ENCODE measurements around the gene CNBP. TPM values are rescaled to one million over a fixed set of nuclear protein-coding genes. Genes with fewer than 3 reads are reported as not detected.

Gene CNBP
- total RNA-seq, 4 donors from 2014 or later: 191 to 261 (median 231) TPM

DNA sequence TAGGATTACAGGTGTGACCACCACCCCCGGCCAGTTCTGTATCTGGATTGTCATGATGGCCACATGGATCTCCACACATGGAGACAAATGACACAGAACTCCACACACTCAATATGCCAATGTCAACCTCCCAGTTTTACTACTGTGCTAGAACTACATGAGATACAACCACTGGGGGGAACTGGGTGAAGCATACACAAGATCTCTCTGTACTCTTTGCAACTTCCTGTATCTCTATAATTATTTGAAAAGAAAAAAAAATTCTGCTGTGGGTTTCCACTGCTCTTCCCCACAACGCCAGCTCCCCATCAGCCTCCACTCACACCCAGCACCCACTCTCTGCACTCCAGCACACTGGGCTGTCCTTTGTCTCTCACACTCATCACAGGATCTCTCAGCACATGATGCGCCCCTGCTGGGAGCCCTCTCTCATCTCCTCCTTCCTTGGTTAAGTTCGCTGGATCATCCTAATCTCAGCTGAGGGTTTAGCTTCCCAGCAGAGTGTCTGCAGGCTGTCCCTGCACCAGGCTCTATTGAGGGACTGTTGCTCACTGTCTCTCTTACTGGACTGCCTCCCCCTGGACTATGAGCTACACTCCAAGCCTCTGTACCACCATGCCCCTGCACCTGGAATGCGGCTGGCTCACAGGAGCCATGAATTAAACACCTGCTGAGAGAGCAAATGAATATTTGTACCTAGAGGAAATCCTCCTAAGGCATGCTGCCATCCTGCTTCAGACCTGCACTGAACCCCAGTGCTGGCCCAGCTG lies 51.4 kb downstream of the CNBP start:
- peaks cover 0 to 94% (median 0%) of the 10 kb centered on the region in 3 donors for H3K36me3 ChIP-seq

DNA sequence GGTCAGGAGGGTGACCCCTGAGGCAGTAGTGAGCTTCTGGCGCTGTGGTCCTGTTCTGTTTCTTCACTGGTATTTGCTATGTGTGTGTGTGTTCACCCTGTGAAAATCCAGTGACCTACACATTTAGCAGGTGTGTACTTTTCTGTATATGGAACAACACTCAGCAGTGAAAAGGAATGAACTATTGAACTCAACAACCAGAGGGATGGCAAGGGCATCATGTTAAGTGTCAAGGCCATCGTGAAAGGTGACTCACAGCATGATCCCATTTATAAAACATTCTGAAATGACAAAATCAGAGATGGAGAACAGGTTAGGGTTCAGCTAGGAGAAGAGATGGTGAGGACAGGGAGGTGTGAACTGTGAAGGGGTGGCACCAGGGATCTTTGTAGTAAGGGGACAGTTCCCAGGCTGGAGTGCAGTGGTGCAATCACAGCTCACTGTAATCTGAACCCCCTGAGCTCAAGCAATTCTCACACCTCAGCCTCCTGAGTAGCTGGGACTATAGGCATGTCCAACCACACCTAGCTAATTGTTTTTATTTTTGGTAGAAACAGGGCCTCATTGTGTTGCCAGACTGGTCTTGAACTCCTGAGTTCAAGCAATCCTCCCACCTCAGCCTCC lies 52.1 kb downstream of the CNBP start:
- H3K27ac ChIP-seq: no peak overlapping the region
- no peak overlapping the region for H3K4me3 ChIP-seq
- H3K4me1 ChIP-seq: no peaks in the 10 kb centered on the region
- H3K27me3 ChIP-seq: no peaks in the 10 kb centered on the region
- no peak for TF ChIP-seq POLR2A (IDR thresholded peaks at IDR 0.05)
- TF ChIP-seq, protein P1, sequence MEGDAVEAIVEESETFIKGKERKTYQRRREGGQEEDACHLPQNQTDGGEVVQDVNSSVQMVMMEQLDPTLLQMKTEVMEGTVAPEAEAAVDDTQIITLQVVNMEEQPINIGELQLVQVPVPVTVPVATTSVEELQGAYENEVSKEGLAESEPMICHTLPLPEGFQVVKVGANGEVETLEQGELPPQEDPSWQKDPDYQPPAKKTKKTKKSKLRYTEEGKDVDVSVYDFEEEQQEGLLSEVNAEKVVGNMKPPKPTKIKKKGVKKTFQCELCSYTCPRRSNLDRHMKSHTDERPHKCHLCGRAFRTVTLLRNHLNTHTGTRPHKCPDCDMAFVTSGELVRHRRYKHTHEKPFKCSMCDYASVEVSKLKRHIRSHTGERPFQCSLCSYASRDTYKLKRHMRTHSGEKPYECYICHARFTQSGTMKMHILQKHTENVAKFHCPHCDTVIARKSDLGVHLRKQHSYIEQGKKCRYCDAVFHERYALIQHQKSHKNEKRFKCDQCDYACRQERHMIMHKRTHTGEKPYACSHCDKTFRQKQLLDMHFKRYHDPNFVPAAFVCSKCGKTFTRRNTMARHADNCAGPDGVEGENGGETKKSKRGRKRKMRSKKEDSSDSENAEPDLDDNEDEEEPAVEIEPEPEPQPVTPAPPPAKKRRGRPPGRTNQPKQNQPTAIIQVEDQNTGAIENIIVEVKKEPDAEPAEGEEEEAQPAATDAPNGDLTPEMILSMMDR (IDR thresholded peaks at IDR 0.05): no peak
- no peaks in the 10 kb centered on the region for H3K9me3 ChIP-seq
- DNase-seq: no peak
- H3K36me3 ChIP-seq: peaks cover 0 to 87% (median 0%) of the 10 kb centered on the region in 3 donors

More for the DNA sequence above, 51.4 kb downstream of the CNBP start:
- TF ChIP-seq POLR2A (IDR thresholded peaks at IDR 0.05): no peak
- TF ChIP-seq, protein P1 (IDR thresholded peaks at IDR 0.05): no peak
- Histone ChIP-seq H3K4me1 (no peaks in the 10 kb centered on the region), H3K27ac (no peak overlapping the region), H3K27me3 (no peaks in the 10 kb centered on the region), H3K4me3 (no peak overlapping the region), H3K9me3 (no peaks in the 10 kb centered on the region)
- no peak for DNase-seq

DNA sequence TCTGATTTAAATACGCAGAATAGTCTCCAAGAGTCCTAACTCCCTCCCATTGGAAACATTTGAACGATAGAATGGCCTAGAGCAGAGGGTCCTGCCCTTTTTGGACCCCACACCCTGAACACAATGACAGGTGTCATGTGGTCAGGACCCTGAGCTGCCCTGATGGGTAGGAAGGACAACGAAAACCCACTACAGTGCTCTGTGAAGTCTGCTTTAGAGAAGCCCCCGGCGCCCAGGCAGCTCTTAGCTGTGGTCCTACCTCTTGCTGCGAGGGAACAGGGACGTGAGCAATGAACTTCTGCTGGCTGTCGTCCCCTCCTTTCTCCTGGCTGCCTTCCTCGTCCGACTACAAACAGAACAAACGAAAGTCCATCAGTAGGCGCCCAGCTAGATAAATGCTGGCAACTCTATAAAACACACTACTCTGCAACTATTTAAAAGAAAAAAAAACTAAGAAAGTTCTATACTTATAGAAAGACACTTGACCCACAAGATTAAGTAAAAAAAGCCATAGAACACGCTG lies 53.3 kb downstream of the CNBP start:
- peaks cover 0 to 75% (median 0%) of the 10 kb centered on the region in 3 donors for H3K36me3 ChIP-seq
- no peak for DNase-seq
- no peak overlapping the region for H3K4me3 ChIP-seq
- TF ChIP-seq, protein P1 (IDR thresholded peaks at IDR 0.05): no peak
- TF ChIP-seq POLR2A (IDR thresholded peaks at IDR 0.05): no peak
- no peaks in the 10 kb centered on the region for H3K9me3 ChIP-seq
- no peaks in the 10 kb centered on the region for H3K27me3 ChIP-seq
- no peaks in the 10 kb centered on the region for H3K4me1 ChIP-seq
- no peak overlapping the region for H3K27ac ChIP-seq

DNA sequence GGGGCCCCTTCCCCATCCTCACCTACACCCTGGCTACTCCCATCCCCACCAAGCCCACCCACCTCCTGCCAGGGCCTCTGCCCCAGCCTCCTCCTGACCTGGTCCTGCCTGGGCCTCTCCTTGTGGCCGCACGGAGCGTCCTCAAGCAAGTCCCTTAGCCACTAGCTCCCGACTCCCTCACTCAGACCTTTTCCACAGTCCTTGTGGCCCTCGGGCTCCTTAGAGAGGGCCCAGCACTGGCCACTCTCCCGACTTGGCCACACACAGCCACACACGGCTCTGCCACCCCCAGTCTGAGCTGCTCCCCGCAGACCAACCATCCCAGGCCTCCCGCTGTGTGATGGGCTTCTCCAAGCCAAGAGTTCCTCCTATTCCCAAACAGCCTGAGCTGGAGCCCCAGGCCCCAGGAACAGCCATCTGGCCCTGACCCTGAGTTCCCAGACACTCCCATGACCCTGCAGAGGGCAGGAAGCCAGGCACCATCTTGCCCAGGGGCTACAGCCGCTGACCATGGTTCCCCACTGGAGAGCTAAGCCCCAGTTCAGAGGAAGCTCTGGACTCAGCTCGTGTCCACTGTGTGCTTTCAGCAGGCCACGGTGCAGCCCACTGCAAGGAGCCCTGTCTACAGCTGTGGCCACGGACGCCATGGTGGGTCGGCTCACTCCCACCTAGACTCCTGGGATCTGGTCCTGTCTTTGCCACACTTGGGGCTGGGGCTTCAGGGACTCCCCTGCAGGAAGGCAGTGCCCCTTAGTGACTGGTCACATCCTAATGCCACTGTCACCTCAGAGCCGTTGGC lies 55.1 kb downstream of the CNBP start:
- H3K4me3 ChIP-seq: no peak overlapping the region
- TF ChIP-seq, protein P1 (IDR thresholded peaks at IDR 0.05): no peak
- no peak for TF ChIP-seq POLR2A (IDR thresholded peaks at IDR 0.05)
- peaks cover 0 to 57% (median 0%) of the 10 kb centered on the region in 3 donors for H3K36me3 ChIP-seq

DNA sequence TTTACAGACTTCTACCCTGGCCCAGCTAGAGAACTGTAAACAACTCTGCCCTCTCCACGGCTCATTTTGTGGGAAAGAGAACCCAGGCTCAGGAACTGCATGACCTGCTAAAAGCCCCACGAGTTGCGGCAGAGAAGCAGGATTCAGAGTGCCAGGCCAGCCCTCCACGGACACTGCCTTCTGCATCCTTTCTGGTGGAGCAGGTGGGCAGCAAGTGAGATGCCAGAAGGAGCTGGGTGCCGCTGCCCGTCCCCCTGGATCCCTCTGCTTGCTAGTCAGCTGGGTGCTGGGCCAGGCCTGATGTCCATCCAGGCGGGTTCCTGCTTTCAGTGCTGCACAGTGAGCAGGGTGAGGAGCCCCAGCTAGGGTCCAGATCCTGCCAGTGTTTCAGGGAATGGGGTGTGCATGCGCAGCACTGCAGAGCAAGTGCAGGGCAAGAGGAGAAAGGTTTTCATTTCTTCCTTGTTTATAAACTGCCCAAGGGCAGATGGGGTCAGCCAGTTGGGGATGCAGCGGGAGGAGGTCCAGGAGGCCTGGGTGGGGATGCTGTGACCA lies 56.9 kb downstream of the CNBP start:
- no peak for TF ChIP-seq POLR2A (IDR thresholded peaks at IDR 0.05)
- TF ChIP-seq, protein P1 (IDR thresholded peaks at IDR 0.05): no peak
- Histone ChIP-seq H3K9me3 (no peaks in the 10 kb centered on the region), H3K4me1 (peaks cover 0 to 15% (median 7%) of the 10 kb centered on the region in 4 donors), H3K36me3 (peaks cover 0 to 40% (median 0%) of the 10 kb centered on the region in 3 donors), H3K4me3 (no peak overlapping the region), H3K27ac (no peak overlapping the region), H3K27me3 (no peaks in the 10 kb centered on the region)
- DNase-seq: no peak

More for the DNA sequence above, 55.1 kb downstream of the CNBP start:
- H3K27ac ChIP-seq: no peak overlapping the region
- H3K4me1 ChIP-seq: peaks cover 0 to under 1% (median under 1%) of the 10 kb centered on the region in 4 donors
- H3K27me3 ChIP-seq: no peaks in the 10 kb centered on the region
- DNase-seq: no peak
- no peaks in the 10 kb centered on the region for H3K9me3 ChIP-seq

All from Peyer's patch (tissue), 4 donors.